CD14-positive monocyte (primary cell): Measurements from ENCODE around the gene VEGFC. TPM values are rescaled to one million over a fixed set of nuclear protein-coding genes. Genes with fewer than 3 reads are reported as not detected.

Experiments
- DNase-seq, 3 donors: peaks; one replicate each; pipeline ENCODE4 v3.0.0-alpha.2; 2011 to 2022
- H2AFZ ChIP-seq: 2 replicates; pipeline ENCODE4 v1.6.0; 2012; ENCODE audit warnings: mild to moderate bottlenecking, low read depth, low read length, inconsistent platforms; ENCODE audit not compliant: insufficient read depth, poor library complexity, severe bottlenecking
- H3K27ac ChIP-seq, 2 donors: 1 replicate in 1 of 2; 2 replicates in 1 of 2; pipeline ENCODE4 v1.5.1; 2012 to 2013; ENCODE audit warnings: low read length in 2 of 2, control low read depth in 1 of 2, inconsistent platforms in 1 of 2, low read depth in 1 of 2, mild to moderate bottlenecking in 1 of 2
- H3K27me3 ChIP-seq, 2 donors: one replicate each; pipeline versions ENCODE4 v1.6.0 to v1.6.1; 2011 to 2013; ENCODE audit warnings: low read length in 2 of 2; ENCODE audit not compliant: control insufficient read depth in 2 of 2, insufficient read depth in 2 of 2
- H3K36me3 ChIP-seq, 2 donors: replicated peaks in 1 of 2; 1 replicate in 1 of 2; 2 replicates in 1 of 2; pipeline versions ENCODE4 v1.5.1 to v1.6.1; 2012 to 2013; ENCODE audit warnings: low read length in 2 of 2, control low read depth in 1 of 2, inconsistent platforms in 1 of 2, mild to moderate bottlenecking in 1 of 2; ENCODE audit not compliant: insufficient read depth in 2 of 2, control insufficient read depth in 1 of 2
- H3K4me1 ChIP-seq, 2 donors: 1 replicate in 1 of 2; 2 replicates in 1 of 2; pipeline versions ENCODE4 v1.5.1 to v1.6.1; 2012 to 2013; ENCODE audit warnings: low read length in 2 of 2, control low read depth in 1 of 2, inconsistent platforms in 1 of 2, mild to moderate bottlenecking in 1 of 2, moderate library complexity in 1 of 2; ENCODE audit not compliant: insufficient read depth in 2 of 2, control insufficient read depth in 1 of 2
- H3K4me2 ChIP-seq: replicated peaks from 2 replicates; pipeline ENCODE3; 2012; ENCODE audit warnings: low read length, moderate library complexity, mild to moderate bottlenecking; ENCODE audit not compliant: poor library complexity, severe bottlenecking; ENCODE audit errors: extremely low read depth
- H3K4me3 ChIP-seq, 3 experiments: fragments of 200-600 bp in 1 of 3; sonication (generic) in 1 of 3; replicated peaks in 1 of 3; 1 replicate in 2 of 3; 2 replicates in 1 of 3; pipeline ENCODE4 v1.5.1; 2011 to 2013; ENCODE audit warnings: low read length in 3 of 3, mild to moderate bottlenecking in 3 of 3, control low read depth in 2 of 3, low read depth in 2 of 3, inconsistent platforms in 1 of 3, moderate library complexity in 1 of 3
- H3K79me2 ChIP-seq: 2 replicates; pipeline ENCODE4 v1.6.0; 2012; ENCODE audit warnings: mild to moderate bottlenecking, control low read depth, inconsistent platforms, low read length, moderate library complexity; ENCODE audit not compliant: insufficient read depth
- H3K9ac ChIP-seq: 2 replicates; pipeline ENCODE4 v1.6.0; 2017; ENCODE audit warnings: low read length, mild to moderate bottlenecking; ENCODE audit not compliant: insufficient read depth, poor library complexity, severe bottlenecking
- H3K9me3 ChIP-seq, 2 donors: replicated peaks in 1 of 2; 1 replicate in 1 of 2; 2 replicates in 1 of 2; pipeline versions ENCODE4 v1.5.1 to v1.6.1; 2012 to 2013; ENCODE audit warnings: low read length in 2 of 2, control low read depth in 1 of 2; ENCODE audit not compliant: control insufficient read depth in 1 of 2, insufficient read depth in 1 of 2
- H4K20me1 ChIP-seq: 2 replicates; pipeline ENCODE4 v1.6.0; 2012; ENCODE audit warnings: mild to moderate bottlenecking, low read length, control low read depth, moderate library complexity; ENCODE audit not compliant: insufficient read depth
- H3K27ac Mint-ChIP-seq, 7 donors: one replicate each; pipeline ENCODE4 v1.8.0; 2020; ENCODE audit warnings: mild to moderate bottlenecking in 7 of 7, mixed read lengths in 7 of 7, moderate library complexity in 6 of 7, inconsistent platforms in 2 of 7
- H3K27me3 Mint-ChIP-seq, 3 donors: one replicate each; pipeline ENCODE4 v1.8.0; 2021 to 2022; ENCODE audit warnings: low read depth in 3 of 3, mild to moderate bottlenecking in 3 of 3, mixed read lengths in 3 of 3, moderate library complexity in 3 of 3, inconsistent platforms in 1 of 3
- H3K36me3 Mint-ChIP-seq, 2 donors: one replicate each; pipeline ENCODE4 v1.8.0; 2020; ENCODE audit warnings: mixed read lengths in 2 of 2, inconsistent platforms in 1 of 2, mild to moderate bottlenecking in 1 of 2
- H3K4me1 Mint-ChIP-seq: one replicate; pipeline ENCODE4 v1.8.0; 2020; ENCODE audit warnings: mild to moderate bottlenecking, mixed read lengths
- H3K4me3 Mint-ChIP-seq, 2 donors: one replicate each; pipeline ENCODE4 v1.8.0; 2020; ENCODE audit warnings: mild to moderate bottlenecking in 2 of 2, mixed read lengths in 2 of 2, moderate library complexity in 1 of 2
- H3K9me3 Mint-ChIP-seq, 7 donors: one replicate each; pipeline ENCODE4 v1.8.0; 2020 to 2022; ENCODE audit warnings: mixed read lengths in 7 of 7, mild to moderate bottlenecking in 6 of 7, moderate library complexity in 6 of 7, inconsistent platforms in 2 of 7
- WGBS: methylation state at CpG from one replicate; pipeline ENCODE4 v1.1.5; 2013; ENCODE audit warnings: missing lambda C conversion rate; ENCODE audit not compliant: insufficient coverage; 5-methylcytosine and 5-hydroxymethylcytosine counted together
- intact Hi-C, 2 donors: fragments of 100-400 bp; cut with micrococcal nuclease; formaldehyde crosslinking; loops; one replicate each; pipeline versions ENCODE4 v1.15.0 to v1.15.1; 2023
- polyA plus RNA-seq, 3 donors: library from polyadenylated mRNA; depleted of rRNA in 1 of 3; unstranded in 2 of 3; stranded (reverse) in 1 of 3; fragments of 300-500 nt in 2 of 3; fragments of >200 nt in 1 of 3; fragmentation: Illumina TruSeq in 2 of 3; gene quantifications; 1 replicate in 2 of 3; 2 replicates in 1 of 3; pipeline ENCODE4 v1.2.3, GENCODE V29; 2012 to 2021
- TF ChIP-seq, protein P1 (sequence below): fragments of 200-600 bp; IDR thresholded peaks from one replicate; pipeline ENCODE4 v1.8.0; 2022; ENCODE audit warnings: antibody characterized with exemption, mild to moderate bottlenecking

VEGFC gene
- polyA plus RNA-seq, 3 donors, result not detected

- Histone ChIP-seq H3K27me3 (no peaks in the 10 kb centered on the region), H3K4me3 (no peak overlapping the region), H3K4me2 (no peak overlapping the region), H4K20me1 (no peaks in the 10 kb centered on the region), H3K4me1 (no peaks in the 10 kb centered on the region), H3K9ac (no peak overlapping the region), H3K9me3 (no peaks in the 10 kb centered on the region), H2AFZ (no peak overlapping the region), H3K36me3 (no peaks in the 10 kb centered on the region), H3K27ac (no peak overlapping the region), H3K79me2 (no peaks in the 10 kb centered on the region)
- H3K9me3 Mint-ChIP-seq, result no peaks in the 10 kb centered on the region
- H3K27me3 Mint-ChIP-seq, result no peaks in the 10 kb centered on the region
- no peak overlapping the region for H3K4me3 Mint-ChIP-seq
- TF ChIP-seq, protein P1, sequence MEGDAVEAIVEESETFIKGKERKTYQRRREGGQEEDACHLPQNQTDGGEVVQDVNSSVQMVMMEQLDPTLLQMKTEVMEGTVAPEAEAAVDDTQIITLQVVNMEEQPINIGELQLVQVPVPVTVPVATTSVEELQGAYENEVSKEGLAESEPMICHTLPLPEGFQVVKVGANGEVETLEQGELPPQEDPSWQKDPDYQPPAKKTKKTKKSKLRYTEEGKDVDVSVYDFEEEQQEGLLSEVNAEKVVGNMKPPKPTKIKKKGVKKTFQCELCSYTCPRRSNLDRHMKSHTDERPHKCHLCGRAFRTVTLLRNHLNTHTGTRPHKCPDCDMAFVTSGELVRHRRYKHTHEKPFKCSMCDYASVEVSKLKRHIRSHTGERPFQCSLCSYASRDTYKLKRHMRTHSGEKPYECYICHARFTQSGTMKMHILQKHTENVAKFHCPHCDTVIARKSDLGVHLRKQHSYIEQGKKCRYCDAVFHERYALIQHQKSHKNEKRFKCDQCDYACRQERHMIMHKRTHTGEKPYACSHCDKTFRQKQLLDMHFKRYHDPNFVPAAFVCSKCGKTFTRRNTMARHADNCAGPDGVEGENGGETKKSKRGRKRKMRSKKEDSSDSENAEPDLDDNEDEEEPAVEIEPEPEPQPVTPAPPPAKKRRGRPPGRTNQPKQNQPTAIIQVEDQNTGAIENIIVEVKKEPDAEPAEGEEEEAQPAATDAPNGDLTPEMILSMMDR, result no peak
- no peak for DNase-seq
- no peaks in the 10 kb centered on the region for H3K4me1 Mint-ChIP-seq
- intact Hi-C loops, result no loop called here
- no peak overlapping the region for H3K27ac Mint-ChIP-seq
- no peaks in the 10 kb centered on the region for H3K36me3 Mint-ChIP-seq
- no CpG with 5 or more reads among the region's 2 CpGs for WGBS
These were observed 41.7 kb downstream of the VEGFC start for GRCh38 chr4:176751061-176751460.

DNA sequence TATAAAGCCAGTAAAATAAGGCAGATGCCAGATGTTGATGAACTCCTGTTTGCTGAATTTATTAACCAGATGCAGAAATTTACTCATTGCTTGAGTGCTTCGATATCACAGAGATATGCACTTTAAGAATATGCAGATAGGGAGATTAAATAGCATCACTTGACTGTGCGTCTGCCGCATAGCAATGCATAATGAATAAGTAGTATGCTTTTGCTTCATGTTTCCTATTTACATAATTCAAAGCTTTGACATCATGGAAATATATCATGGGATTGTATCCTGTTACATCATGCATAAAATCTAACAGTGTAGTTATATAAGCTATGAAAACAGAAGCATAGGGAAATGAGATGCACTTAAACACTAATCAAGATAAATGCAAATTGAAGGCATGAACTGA, 45.9 kb downstream of the VEGFC start:
- H4K20me1 ChIP-seq, result no peaks in the 10 kb centered on the region
- intact Hi-C loops, result no loop called here

More for the DNA sequence above, 45.9 kb downstream of the VEGFC start:
- Histone ChIP-seq H3K4me1 (no peaks in the 10 kb centered on the region), H3K4me3 (no peak overlapping the region), H3K27ac (no peak overlapping the region), H3K79me2 (no peaks in the 10 kb centered on the region), H2AFZ (no peak overlapping the region), H3K4me2 (no peak overlapping the region), H3K9ac (no peak overlapping the region), H3K27me3 (no peaks in the 10 kb centered on the region), H3K9me3 (no peaks in the 10 kb centered on the region), H3K36me3 (no peaks in the 10 kb centered on the region)
- H3K4me1 Mint-ChIP-seq, result no peaks in the 10 kb centered on the region
- no peaks in the 10 kb centered on the region for H3K9me3 Mint-ChIP-seq
- DNase-seq, result no peak
- TF ChIP-seq, protein P1, result no peak
- no peak overlapping the region for H3K4me3 Mint-ChIP-seq
- no peaks in the 10 kb centered on the region for H3K36me3 Mint-ChIP-seq
- no peaks in the 10 kb centered on the region for H3K27me3 Mint-ChIP-seq
- no CpG with 5 or more reads among the region's 3 CpGs for WGBS
- H3K27ac Mint-ChIP-seq, result no peak overlapping the region
